Skeletal muscle satellite cell (primary cell): Measurements from ENCODE around the gene SHC3.

Source experiments
- H3K27me3 ChIP-seq: 2 replicates; pipeline ENCODE4 v1.7.0; 2013; ENCODE audit warnings: low read length; ENCODE audit not compliant: control insufficient read depth, insufficient read depth
- H3K36me3 ChIP-seq: 2 replicates; pipeline ENCODE4 v1.7.0; 2013; ENCODE audit warnings: mild to moderate bottlenecking, control low read depth, low read length; ENCODE audit not compliant: insufficient read depth
- H3K4me1 ChIP-seq: 2 replicates; pipeline ENCODE4 v1.7.0; 2013; ENCODE audit warnings: low read length; ENCODE audit not compliant: control insufficient read depth, insufficient read depth
- H3K4me2 ChIP-seq: 2 replicates; pipeline ENCODE4 v1.7.0; 2013; ENCODE audit warnings: mild to moderate bottlenecking, low read length
- H3K4me3 ChIP-seq: 2 replicates; pipeline ENCODE4 v1.7.0; 2013; ENCODE audit warnings: low read length
- H3K9ac ChIP-seq: 2 replicates; pipeline ENCODE4 v1.7.0; 2013; ENCODE audit warnings: mild to moderate bottlenecking, low read depth, low read length, moderate library complexity
- H3K9me3 ChIP-seq: replicated peaks from 2 replicates; pipeline ENCODE4 v1.7.0; 2013; ENCODE audit warnings: mild to moderate bottlenecking, control low read depth, low read length

Gene SHC3

DNA sequence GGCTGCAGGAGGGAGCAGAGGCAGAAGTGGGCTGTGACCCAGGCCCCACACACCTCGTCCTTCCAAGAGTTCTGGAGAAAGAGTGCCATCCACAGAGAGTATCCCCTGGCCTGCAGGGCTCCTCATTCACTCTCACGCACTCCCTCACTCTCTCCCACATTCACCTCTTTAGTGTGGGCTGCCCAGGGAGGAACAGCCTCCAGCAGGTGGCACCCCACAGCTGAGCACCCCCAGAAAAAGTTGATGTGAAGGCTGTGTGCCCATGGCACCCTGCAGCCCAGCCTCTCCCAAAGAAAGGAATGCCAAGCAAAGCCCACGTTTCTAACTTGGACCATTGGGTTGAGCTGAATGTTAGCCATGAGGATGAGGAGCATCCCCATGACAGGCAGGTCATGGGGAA, 4.5 kb upstream of the SHC3 start:
- H3K27me3 ChIP-seq: no peaks in the 10 kb centered on the region
- peaks cover 21% of the 10 kb centered on the region for H3K4me1 ChIP-seq
- H3K9me3 ChIP-seq: no peaks in the 10 kb centered on the region
- no peak overlapping the region for H3K4me3 ChIP-seq
- no peak overlapping the region for H3K9ac ChIP-seq
- no peak overlapping the region for H3K4me2 ChIP-seq
- no peaks in the 10 kb centered on the region for H3K36me3 ChIP-seq

- Histone ChIP-seq H3K9ac (no peak overlapping the region), H3K9me3 (no peaks in the 10 kb centered on the region), H3K4me3 (no peak overlapping the region), H3K27me3 (peaks cover 4% of the 10 kb centered on the region), H3K4me2 (no peak overlapping the region), H3K36me3 (no peaks in the 10 kb centered on the region), H3K4me1 (peaks cover 21% of the 10 kb centered on the region)
These were observed 3.8 kb upstream of the SHC3 start for GRCh38 chr9:89182369-89182768.

DNA sequence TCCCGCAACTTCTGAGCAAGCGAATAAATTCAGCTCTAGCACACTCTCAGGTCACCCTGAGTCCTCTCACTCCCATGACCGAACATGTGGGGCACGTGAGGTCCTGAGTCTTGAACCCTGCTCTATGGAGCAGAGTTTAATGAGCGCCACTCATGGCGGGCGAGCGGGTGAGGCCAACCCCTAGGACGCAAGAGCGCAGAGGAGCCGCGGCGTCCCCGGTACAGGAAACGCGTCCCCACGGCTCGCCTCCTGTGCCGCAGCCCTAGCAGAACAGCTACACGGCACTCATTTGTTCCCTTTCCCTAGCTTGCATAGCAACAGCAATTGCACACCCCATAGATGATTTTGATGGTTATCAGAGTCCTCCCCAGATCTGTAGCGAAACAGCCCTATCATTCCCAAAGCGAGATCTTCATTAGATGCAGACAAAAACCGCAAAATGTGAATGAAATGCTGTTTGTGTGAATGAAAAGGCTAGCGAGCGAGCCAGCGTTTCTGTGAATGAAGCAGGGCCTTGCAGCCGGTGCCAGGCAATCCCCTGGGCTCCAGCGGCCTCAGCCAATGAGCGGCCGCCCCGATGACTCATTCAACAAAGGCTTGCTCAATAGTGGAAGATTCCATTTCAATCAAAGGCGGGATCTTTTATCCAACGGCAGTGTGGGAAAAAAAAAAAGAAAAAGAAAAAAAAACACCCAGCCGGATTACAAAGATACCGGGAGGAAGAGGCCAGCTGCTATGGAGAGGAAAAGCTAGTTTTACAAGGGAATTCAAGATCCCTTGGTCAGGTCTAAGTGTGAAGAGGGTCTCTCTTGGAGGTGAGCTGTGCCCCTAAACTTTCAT, 1.5 kb upstream of the SHC3 start:
- Histone ChIP-seq H3K4me3 (peak overlapping the region; percentile 66), H3K9me3 (no peaks in the 10 kb centered on the region), H3K36me3 (no peaks in the 10 kb centered on the region), H3K27me3 (peaks cover 12% of the 10 kb centered on the region), H3K4me1 (peaks cover 21% of the 10 kb centered on the region), H3K4me2 (peak overlapping the region; percentile 87), H3K9ac (peak overlapping the region; percentile 69)

DNA sequence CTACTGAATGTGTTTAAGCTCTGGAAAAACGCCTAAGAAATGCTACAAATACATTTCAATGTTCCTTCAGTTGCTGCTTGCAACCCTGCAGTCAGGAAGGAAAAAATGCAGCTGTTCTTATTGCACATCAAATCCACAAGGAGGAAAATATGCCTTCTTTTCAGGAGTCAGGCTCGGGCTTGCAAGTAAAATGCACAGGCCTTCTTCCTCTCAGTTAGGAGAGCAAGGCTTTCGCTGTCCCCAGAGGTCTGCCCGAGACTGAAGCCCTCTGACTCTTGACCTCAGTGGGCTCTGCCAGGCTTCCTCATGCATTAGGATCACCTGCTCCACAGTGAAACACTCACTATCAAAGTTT, 899 bp upstream of the SHC3 start:
- Histone ChIP-seq H3K9ac (peak overlapping the region; percentile 59), H3K9me3 (no peaks in the 10 kb centered on the region), H3K4me2 (peak overlapping the region; percentile 87), H3K4me1 (peaks cover 21% of the 10 kb centered on the region), H3K4me3 (peak overlapping the region; percentile 66), H3K36me3 (no peaks in the 10 kb centered on the region), H3K27me3 (peaks cover 12% of the 10 kb centered on the region)

GRCh38 chr9:89178830-89179539, 367 bp upstream of the SHC3 start:
- peaks cover 12% of the 10 kb centered on the region for H3K27me3 ChIP-seq
- H3K36me3 ChIP-seq: no peaks in the 10 kb centered on the region
- H3K4me3 ChIP-seq: peak overlapping the region; percentile 66
- peak overlapping the region; percentile 59 for H3K9ac ChIP-seq
- H3K4me1 ChIP-seq: peaks cover 21% of the 10 kb centered on the region
- H3K4me2 ChIP-seq: peak overlapping the region; percentile 89
- no peaks in the 10 kb centered on the region for H3K9me3 ChIP-seq

- Histone ChIP-seq H3K4me1 (peaks cover 21% of the 10 kb centered on the region), H3K9me3 (no peaks in the 10 kb centered on the region), H3K36me3 (no peaks in the 10 kb centered on the region), H3K4me3 (peak overlapping the region; percentile 69), H3K9ac (peak overlapping the region; percentile 56), H3K27me3 (peaks cover 12% of the 10 kb centered on the region), H3K4me2 (peak overlapping the region; percentile 89)
These were observed 1.3 kb downstream of the SHC3 start for GRCh38 chr9:89177012-89177943.

DNA sequence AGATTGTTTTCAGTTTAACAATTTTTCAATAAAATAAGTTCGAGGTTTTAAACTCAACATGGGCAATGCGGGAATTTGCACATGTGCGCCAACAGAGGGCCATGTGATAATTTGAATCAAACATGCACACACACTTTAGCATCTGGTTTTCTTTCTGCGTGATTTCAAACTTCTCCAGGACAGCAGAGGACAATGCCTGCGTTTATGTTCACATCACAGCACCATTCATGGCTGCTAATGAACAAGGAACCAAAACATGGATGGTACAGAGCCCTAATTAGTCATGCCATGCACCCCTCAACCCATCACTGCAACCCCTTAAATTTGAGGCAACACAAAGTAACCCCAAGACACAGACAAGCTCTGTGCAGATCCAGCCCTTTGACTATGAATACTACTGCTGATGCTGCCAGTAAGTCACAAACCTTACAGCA, 2.8 kb downstream of the SHC3 start:
- H3K9me3 ChIP-seq: no peaks in the 10 kb centered on the region
- H3K4me1 ChIP-seq: peaks cover 21% of the 10 kb centered on the region
- no peaks in the 10 kb centered on the region for H3K36me3 ChIP-seq
- H3K9ac ChIP-seq: no peak overlapping the region
- H3K4me3 ChIP-seq: no peak overlapping the region
- H3K4me2 ChIP-seq: no peak overlapping the region
- peaks cover 12% of the 10 kb centered on the region for H3K27me3 ChIP-seq

- peaks cover 12% of the 10 kb centered on the region for H3K27me3 ChIP-seq
- H3K4me3 ChIP-seq: no peak overlapping the region
- no peak overlapping the region for H3K9ac ChIP-seq
- H3K4me1 ChIP-seq: peaks cover 10% of the 10 kb centered on the region
- no peak overlapping the region for H3K4me2 ChIP-seq
- no peaks in the 10 kb centered on the region for H3K36me3 ChIP-seq
- no peaks in the 10 kb centered on the region for H3K9me3 ChIP-seq
These were observed 4.3 kb downstream of the SHC3 start for GRCh38 chr9:89174291-89174690.

DNA sequence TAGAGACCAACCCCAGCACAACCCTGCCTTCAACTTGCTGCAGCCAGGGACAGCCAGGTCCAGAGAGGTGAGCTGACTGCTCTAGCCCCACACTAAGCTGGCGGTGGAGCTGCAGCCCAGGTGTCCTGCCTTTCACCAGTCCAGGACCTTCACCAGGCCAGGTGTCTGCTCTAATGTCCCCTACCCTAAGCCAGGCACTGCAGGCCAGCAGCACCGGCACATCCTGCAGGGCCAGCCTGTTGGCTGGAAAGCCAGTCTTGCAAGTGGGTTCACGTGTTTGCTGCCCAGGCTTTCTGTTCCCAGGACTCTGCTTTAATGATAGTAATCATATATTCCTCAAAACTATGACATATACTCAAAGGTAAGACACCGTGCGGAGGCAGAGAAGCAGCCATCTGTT, 5.5 kb downstream of the SHC3 start:
- H3K27me3 ChIP-seq: peaks cover 12% of the 10 kb centered on the region
- H3K9me3 ChIP-seq: no peaks in the 10 kb centered on the region
- H3K36me3 ChIP-seq: no peaks in the 10 kb centered on the region
- H3K4me3 ChIP-seq: no peak overlapping the region
- no peak overlapping the region for H3K4me2 ChIP-seq
- H3K4me1 ChIP-seq: no peaks in the 10 kb centered on the region
- H3K9ac ChIP-seq: no peak overlapping the region

DNA sequence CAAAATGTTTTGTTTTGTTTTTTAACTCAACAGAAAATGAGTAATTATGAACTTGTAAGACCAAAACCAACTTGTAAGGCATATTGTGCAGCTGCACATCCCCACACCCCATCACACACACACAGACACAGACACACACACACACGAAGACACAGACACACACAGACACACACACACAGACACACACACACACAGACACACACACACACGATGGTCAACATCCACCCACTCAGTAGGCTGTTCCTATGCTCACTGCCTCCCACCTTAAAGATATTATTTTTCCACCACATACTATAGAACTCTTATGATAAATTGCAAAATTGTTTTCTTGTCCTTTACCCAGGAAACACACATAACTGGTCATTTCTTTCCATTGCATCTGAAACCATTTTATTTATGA, 6.2 kb downstream of the SHC3 start:
- no peak overlapping the region for H3K4me2 ChIP-seq
- peaks cover 9% of the 10 kb centered on the region for H3K27me3 ChIP-seq
- H3K9ac ChIP-seq: no peak overlapping the region
- no peaks in the 10 kb centered on the region for H3K9me3 ChIP-seq
- H3K36me3 ChIP-seq: no peaks in the 10 kb centered on the region
- H3K4me1 ChIP-seq: no peaks in the 10 kb centered on the region
- H3K4me3 ChIP-seq: no peak overlapping the region

DNA sequence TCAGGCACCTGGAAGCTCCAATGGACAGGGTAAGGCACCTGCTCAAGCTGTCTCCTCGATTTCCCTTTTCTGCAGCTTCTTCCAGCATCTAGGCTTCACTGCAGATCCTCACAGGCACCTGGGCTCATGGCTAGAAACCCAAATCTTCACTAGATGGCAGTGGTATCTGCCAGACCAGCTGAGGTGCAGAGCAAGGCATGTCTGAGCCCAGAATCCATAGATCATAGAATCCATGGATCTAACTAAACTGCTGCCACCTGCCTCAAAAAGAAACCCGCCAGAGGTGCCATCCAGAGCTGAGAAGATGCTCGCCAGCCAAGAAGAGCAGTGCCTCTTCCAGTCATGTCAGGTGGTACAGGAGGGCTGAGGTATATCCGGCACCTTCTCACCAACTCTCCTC, 6.9 kb downstream of the SHC3 start:
- no peaks in the 10 kb centered on the region for H3K4me1 ChIP-seq
- no peak overlapping the region for H3K4me3 ChIP-seq
- no peaks in the 10 kb centered on the region for H3K9me3 ChIP-seq
- H3K9ac ChIP-seq: no peak overlapping the region
- H3K36me3 ChIP-seq: no peaks in the 10 kb centered on the region
- no peak overlapping the region for H3K4me2 ChIP-seq
- H3K27me3 ChIP-seq: peaks cover 2% of the 10 kb centered on the region
